Fibroblast of skin of left quadriceps (primary cell): ENCODE results near the gene ALG5.

Source experiments
- DNase-seq, 2 experiments: peaks; one replicate each; pipeline ENCODE4 v3.0.0-alpha.2; 2013; ENCODE audit warnings: low read depth in 2 of 2

The ALG5 gene

GRCh38 chr13:36979361-36980050 lies 19.6 kb downstream of the ALG5 start:
- no peak for DNase-seq

DNA sequence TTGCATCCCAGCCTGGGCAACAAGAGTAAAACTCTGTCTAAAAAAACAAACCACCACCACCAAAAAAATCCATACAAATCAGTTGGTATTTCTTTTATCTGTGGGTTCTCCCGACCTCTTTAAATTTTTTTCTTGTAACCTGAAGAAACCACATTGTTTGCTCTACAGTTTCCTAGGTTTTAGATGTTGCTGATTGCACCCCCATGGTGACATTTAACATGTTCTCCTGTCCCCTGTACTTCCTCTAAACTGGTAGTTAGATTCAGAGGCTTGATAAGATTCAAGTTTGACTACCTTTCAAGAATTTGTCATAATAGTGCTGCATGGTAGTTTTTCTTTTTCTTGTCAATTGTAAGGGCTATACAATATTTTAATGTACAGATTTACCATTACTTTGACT lies 24.0 kb downstream of the ALG5 start:
- no peak for DNase-seq

DNA sequence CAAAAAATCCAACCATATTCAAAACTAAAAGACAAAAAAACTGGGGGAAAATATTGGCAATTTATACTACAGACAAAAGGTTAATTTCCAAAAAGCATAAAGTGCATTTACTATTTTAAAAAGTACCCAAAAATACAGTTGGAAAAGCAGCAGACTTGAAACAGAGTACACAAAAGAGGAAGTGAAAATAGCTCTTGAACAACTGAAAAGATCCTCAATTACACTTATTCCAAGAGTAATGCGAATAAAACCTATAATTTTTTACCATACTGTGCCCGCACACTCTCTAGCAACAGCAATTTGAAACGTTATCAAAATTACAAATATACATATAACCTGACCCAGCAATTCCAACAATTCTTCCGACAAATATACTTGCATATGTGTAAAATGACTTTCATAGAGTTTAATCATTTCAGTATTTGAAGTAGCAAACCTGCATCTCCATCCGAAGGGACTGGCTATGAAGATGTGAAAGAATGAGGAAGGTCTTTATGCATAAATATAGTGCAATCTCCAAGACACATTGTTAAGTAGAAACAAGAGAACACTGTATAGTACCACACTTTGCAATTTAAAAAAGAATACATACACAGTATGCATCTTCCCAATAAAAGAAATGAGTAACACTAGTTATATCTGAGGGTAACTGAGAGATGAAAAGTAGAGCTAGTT lies 25.4 kb downstream of the ALG5 start:
- DNase-seq: no peak

- no peak for DNase-seq
Observed at GRCh38 chr13:36973009-36973408, 26.1 kb downstream of the ALG5 start.

GRCh38 chr13:36966404-36966803 lies 32.7 kb downstream of the ALG5 start:
- no peak for DNase-seq

DNA sequence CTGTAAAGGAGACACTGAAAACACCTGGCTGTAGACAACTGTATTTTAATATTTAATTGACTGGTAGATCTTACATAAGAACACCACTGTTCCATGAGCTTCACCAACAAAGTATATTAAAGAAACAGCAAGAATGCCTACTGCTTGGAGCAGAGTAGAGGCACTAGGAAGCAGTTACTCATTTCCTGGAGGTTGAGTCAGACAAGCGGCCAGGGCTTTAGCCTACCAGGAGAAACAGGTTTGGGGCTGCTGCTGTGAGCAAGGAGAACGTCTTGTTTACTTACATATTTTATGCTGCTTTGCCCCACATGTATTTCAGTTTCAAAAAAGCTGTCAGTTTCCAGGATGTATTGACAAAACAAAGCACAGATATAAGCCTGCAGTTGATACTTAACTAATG lies 33.4 kb downstream of the ALG5 start:
- DNase-seq: peak; percentile 11 to 19

- no peak for DNase-seq
Observed at GRCh38 chr13:36959456-36960116, 39.6 kb downstream of the ALG5 start.

DNA sequence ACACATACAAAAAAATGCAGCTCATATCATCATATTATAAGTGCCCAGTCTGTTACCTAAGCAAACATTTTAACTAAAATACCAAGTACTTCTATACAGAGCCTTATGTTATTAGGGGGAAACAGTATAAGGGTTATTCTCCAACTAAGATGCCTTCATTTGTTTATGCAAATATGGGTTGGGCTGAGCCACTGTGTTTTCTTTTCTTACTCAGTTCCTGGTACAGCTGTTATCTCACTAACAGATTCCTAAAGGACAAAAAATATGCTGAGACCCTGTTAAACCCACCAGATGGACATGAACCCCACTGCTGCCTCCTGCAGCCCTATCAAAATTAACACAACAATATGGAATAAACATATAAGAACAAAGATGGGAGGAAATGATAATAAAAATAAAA lies 44.6 kb downstream of the ALG5 start:
- no peak for DNase-seq

DNA sequence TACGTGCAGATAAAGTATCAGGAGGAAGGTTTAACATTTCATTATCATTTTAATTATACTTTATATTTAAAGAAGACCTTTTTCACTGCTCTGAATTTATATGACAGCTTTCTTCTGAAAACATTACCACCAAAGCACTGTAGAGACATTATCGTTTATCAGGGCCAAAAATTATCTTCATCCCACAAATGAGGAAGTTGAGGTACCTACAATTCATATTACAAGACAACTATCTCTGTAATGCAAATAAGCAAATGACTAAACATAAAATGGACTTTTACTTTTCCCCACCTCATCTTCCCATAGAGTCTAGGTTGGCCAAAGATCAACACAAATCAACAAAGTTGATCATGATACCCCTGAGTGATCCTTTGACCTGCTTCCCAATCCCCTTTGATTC lies 48.2 kb downstream of the ALG5 start:
- DNase-seq: no peak

DNA sequence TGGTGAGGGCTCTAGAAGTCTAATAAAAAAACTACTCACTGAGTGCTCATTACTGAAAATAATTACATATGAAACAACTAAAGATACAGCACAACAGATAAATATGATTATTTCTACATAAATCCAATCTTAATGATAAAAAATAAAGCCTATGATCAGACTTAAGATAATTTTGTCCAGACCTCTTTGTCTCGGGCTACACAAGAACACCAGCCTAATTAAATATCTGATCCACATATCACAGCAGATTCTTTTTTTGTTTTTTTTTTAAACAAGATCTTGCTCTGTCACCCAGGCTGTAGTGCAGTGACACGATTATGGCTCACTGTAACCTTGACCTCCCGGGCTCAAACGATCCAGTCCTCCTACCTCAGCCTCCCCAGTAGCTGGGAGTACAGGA lies 48.8 kb downstream of the ALG5 start:
- no peak for DNase-seq

GRCh38 chr13:36945078-36945477 lies 54.1 kb downstream of the ALG5 start:
- no peak for DNase-seq

GRCh38 chr13:36925603-36926002 lies 73.5 kb downstream of the ALG5 start:
- no peak for DNase-seq

GRCh38 chr13:36924001-36924400 lies 75.1 kb downstream of the ALG5 start:
- no peak for DNase-seq

DNA sequence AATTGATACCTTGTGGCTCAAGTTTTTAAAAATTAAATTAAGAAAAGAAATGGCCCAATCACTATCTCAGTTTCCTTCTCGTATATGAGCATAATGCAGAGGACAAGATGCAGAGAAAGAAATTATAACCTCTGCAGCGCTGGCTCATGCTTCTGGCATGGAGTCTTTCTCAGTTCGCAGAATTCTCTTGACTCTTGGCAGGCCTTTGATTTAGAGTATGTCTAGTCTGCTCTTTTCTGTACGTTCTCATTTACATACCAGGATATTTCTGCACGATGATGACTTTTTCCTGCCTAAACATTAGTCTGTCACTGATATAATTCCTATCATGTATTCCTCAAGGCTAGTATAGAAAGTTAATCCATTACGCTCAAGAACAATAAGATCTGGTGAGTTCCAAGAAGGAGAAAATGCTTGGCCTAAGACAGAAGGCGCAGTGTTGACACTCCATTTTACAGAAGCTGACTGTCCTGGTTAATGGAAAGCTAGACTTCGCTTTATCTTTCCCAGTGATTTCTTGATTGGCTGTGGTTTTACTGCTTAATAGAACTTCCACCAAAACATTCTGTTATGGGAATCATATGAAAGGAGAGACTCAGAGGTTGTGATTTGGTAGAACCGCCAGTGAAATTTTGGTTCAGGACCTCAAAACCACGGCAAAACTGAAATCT lies 77.4 kb downstream of the ALG5 start:
- no peak for DNase-seq

DNA sequence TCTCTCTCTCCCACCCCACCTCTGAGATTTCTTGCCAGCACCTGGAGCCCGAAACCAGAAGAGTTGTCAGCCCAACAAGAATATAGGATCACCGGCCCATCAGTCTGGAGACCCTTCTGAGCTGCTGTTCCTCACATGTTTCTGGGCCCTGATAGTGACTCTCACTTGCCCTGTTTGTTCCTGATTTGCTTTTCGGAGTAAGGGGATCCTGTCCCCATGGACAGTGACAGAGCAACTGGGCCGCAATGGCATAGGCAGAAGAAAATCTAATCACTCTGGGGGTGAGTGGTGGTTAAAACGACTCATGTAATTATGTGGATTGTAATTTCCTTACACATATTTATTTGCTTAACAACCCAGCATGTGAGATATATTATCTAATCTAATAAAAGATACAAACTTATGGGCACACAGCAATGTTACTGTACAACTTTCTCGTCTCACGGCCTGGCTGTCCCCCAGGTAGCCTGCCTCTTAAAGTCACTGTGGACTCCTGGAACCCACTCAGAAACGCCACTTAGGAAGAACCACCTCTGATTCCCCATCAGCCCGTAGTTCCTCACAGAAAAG lies 78.4 kb downstream of the ALG5 start:
- no peak for DNase-seq

DNA sequence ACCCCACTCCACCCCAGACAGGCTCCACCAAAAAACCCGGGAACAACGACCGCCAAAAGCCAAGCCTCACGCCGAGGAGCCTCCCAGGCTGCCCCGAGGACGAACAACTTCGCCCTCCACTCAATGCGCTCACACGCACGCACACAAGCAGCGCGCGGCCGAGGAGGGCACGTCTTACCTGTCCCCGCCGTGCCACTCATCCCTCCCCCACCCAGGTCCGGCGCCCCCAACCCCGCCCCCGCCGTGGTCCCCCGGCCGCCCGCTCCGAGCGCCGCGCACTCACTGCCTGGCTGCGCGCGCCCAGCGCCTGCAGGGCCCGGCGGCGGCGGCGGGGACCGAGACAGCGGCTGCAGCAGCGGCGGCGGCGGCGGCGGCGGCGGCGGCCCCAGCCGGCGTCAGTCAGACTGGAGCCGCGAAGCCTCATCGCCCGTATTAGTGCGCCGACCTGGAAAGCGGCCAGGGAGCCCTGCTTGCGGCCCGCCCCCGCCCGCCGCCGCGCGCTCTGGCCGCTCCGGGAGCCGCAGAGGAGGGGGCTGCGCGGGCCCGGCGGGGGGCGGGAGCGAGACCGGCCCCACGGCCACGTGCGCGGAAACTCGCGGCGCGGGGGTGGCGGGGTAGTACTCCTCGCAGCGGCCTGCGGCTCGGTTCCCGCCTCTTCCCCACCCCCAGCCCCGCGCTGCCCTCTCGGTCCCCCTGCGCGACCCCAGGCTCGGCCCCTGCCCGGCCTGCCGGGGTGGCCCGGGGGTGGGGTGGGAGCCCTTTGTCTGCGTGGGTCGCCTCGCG lies 79.1 kb downstream of the ALG5 start, which contains the start of gene SMAD9:
Gene SMAD9, minus strand, starts transcription at position 406 of the 783 bp plus-strand sequence. CDS start 40,549 bp downstream, outside the sequence.
- DNase-seq: peak; percentile 37 to 42

DNA sequence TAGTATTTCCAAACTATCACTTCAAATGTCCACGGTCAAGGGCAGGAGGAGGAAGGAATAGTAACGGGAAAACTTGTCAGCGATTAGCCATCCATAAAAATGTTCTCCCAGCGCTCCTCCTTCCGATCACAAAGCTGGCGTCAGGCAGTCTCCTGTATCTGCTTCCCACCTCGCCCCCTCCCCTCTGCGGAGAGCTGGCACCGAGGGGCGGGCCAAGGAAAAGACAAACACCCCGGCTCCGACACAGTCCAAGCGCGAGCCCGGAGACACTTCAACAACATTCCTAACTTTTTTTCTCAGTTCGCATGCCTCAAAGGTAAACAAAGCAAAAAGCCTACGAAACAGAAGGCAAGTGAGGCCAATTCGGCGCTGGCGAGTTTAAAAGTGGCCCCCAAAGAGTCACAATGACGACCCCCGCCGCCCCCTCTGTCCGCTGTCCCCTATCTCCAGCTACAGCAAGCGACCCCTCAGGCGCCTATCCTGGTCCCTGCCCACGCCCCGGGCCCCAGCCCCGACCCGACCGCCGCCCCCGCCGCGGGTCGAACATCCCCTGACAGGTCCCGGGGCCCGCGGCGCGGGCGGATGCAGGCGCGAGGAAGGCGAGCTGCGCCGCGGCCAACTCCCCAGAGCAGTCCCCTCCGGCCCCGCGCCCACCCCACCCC lies 79.8 kb downstream of the ALG5 start:
- DNase-seq: no peak

- no peak for DNase-seq
Observed at GRCh38 chr13:36918246-36919131, 80.7 kb downstream of the ALG5 start.

DNA sequence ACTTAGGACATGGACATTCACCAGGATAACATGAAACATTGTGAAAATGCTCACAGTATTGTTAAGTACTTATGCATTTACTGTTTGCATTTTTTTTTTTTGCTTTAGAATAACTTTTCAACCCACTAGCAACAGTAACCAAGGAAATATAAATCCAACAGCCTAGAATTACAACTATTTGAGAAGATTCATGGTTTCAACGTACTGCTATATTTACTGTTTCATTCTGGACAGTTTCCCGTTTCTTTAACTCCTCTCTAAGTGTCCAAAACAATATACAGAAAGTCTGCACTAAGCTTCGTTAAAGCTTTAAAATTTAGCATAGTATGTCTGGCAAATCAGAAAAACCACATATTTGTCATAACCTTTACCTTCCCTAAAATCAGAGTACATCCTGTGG lies 81.8 kb downstream of the ALG5 start:
- DNase-seq: no peak
